T follicular helper cell (primary cell): ENCODE measurements around the gene IPO11.
"Not testable (repeated sequence)": the region's sequence is repeated elsewhere in the genome, so short reads cannot be mapped to it uniquely, and the experiment has no call there.

Source experiments
- DNase-seq: peaks from one replicate; pipeline ENCODE4 v3.0.0-alpha.2; 2020; ENCODE audit warnings: low read depth

IPO11 gene

DNA sequence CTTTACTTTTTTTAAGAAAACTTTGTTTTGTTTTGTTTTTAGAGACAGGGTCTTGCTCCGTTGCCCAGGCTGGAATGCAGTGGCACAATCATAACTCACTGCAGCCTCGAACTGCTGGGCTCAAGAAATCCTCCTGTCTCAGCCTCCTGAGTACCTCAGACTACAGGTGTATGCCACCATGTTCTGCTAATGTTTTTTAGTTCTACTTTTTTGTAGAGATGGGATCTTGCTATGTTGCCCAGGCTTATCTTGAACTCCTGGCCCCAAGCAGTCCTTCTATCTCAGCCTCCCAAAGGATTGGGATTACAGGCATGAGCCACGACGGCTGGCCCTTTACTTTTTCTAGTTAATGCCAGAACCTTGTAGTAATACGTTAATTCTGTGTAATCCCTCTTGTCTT lies 36.0 kb downstream of the IPO11 start:
- DNase-seq = no peak

GRCh38 chr5:62450259-62450658 lies 37.7 kb downstream of the IPO11 start:
- DNase-seq = no peak

DNA sequence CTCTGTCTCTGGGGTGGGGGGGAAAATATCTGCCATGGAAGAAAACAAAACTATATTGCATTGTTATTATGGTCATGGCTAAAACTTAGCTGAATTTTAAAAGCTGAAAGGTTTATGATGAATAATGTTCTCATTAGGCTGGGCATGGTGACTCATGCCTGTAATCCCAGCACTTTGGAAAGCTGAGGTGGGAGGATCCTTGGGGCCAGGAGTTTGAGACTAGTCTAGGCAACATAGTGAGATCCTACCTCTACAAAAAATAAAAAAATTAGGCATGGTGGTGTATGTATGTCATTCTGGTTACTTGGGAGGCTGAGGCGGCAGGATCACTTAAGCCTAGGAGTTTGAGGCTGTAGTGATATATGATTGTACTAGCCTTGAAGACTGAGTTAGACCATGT lies 44.5 kb downstream of the IPO11 start:
- no peak for DNase-seq

DNA sequence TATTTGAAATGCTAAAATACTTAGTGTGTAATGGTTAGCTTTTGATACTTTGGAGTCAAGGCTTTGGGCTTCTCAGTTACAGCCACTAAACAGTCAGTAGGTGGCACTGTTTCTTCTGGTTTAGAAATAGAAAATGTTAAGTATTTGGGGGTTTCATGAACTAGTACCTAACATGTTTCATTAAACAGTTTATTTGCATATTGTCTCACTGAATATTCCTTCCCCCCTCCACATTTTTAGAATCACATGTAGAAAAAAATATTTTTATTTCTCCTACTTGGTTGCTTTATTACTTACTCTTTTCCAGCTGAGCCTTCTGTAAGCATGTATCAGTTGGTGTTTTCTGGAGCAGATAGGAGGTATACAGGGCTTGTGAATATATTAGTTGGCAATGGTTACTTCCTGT lies 48.0 kb downstream of the IPO11 start:
- DNase-seq = no peak

GRCh38 chr5:62461561-62461960 lies 49.0 kb downstream of the IPO11 start:
- no peak for DNase-seq

- DNase-seq = no peak
Observed at GRCh38 chr5:62465985-62466925, 53.7 kb downstream of the IPO11 start.

GRCh38 chr5:62473209-62473608 lies 60.6 kb downstream of the IPO11 start:
- DNase-seq = no peak

DNA sequence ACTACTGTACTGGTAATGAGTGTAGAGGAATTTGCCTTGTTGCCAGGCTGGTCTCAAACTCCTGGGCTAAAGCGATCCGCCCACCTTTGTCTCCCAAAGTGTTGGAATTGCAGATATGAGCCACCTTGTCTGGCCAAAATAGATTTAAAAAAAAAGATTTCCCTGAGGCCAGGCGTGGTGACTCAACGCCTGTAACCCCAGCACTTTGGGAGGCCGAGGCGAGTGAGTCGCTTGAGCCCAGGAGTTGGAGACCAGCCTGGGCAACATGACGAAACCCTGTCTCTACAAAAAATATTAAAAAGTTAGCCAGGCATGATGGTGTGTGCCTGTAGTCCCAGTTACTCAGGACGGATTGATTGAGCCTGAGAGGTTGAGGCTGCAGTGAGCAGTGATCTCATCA lies 62.5 kb downstream of the IPO11 start:
- DNase-seq = no peak

DNA sequence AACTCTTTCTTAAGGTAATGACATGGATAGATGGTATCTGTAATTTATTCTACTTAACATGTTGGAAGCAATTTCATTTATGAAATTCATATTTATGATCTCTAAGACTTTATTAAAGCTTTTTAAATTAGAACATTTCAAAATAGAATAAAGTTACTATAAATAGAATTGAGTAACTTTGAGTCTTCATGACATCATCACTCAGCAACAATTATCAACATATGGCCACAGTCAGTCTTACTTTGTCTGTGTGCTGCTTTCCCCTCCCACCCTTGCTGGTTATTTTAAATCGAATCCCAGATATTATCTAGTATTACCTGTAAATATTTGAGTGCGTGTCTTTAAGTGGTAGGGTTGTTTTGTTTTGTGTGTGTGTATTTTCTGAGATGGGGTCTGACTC lies 65.2 kb downstream of the IPO11 start:
- no peak for DNase-seq

DNA sequence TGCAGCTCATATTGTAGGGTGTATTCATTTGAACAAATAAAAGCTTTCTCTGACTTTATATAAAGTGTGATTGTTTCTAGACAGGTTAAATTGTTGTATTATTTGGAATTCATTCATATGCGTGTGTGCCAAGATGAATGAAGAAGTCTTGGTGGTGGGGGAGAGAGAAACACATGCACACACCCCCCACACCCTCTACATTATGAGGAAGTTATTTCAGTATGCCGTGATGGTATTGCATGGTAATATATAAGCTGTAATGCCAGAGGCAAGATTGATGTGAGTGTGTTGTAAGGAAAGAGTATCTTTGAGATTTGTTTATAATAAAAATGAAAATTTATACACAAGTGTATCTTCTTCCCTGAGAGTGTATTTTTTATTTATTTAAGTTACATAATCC lies 71.0 kb downstream of the IPO11 start:
- no peak for DNase-seq

DNA sequence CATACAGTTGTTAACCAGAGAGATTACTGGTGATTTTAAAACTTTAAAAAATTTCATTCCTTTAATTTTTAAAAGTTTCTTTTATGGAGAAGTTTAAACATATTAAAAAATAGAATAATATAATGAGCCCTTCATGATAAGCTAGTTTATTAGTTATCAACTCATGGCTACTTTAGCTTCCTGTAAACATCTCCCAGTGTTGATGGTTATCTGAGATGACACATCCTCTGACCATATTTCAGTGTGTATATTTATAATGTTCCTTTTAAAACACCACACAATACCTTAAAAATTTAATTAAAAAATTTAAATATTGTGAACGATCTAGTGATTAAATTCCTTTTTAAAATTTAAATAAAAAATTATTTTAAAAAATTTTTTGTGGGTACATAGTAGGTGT lies 74.1 kb downstream of the IPO11 start:
- DNase-seq = no peak

DNA sequence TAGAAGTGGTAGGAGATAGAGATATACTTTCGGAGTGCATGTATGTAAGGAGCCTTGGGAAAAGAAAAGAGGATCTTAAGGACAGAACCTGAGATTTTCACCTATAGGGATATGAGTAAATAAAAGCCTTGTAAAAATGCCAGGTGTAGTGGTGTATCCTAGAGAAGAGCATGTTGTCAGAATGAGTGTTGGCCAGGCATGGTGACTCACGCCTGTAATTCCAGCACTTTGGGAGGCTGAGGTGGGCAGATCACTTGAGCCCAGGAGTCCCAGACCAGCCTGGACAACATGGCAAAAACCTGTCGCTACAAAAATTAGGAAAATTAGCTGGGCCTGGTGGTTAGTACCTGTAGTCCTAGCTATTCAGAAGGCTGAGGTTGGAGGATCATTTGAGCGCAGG lies 76.0 kb downstream of the IPO11 start:
- no peak for DNase-seq

GRCh38 chr5:62489471-62489870 lies 76.9 kb downstream of the IPO11 start:
- no peak for DNase-seq

GRCh38 chr5:62494772-62495171 lies 82.2 kb downstream of the IPO11 start:
- no peak for DNase-seq

DNA sequence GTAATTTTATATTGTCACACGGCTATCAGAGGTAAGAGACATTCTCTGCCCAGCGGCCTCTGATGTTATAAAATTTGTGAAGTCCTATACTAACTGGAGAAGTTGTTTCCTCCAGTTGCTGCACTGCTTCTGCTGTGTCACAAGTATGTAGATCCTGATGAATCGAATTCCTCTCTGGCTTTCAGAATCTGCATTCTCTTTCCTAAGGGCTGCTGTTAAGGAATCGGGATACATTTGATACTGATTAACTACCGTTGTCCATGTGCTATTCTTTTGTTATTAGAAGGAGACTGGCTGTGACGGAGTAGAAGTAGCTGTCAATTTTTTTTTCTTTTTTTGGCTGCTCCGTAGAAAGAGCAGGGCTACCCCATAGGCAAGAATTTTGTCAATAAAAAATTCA lies 84.3 kb downstream of the IPO11 start:
- DNase-seq = no peak

DNA sequence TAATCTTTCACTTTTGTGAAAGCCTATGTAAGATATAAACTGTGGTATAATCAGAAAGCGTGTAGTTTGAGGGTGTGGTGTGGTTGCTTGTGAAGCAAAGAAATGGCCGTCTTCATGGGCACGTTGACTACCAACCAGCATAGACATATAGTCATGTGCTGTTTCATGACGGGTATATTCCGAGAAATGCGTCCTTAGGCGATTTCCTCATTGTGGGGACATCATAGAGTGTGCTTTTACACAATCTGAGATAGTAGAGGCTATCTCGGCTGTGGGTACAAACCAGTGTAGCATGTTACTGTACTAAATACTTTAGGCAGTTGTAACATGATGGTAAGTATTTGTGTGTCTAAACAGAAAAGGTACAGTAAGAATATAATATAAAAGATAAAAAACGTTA lies 86.4 kb downstream of the IPO11 start:
- no peak for DNase-seq

DNA sequence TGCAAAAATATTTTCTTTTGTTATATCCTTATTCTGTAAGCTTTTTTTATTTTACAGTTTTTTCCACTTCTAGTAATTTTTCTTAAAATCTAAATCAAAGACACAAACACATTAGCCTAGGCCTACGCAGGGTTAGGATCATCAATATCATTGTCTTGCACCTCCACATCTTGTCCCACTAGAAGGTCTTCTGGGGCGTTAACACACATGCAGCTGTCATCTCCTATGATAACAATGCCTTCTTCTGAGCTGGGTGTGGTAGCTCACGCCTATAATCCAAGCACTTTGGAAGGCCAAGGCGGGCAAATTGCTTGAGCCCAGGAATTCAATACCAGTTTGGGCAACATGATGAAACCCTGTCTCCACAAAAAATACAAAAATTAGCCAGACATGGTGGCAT lies 87.2 kb downstream of the IPO11 start:
- DNase-seq = no peak

DNA sequence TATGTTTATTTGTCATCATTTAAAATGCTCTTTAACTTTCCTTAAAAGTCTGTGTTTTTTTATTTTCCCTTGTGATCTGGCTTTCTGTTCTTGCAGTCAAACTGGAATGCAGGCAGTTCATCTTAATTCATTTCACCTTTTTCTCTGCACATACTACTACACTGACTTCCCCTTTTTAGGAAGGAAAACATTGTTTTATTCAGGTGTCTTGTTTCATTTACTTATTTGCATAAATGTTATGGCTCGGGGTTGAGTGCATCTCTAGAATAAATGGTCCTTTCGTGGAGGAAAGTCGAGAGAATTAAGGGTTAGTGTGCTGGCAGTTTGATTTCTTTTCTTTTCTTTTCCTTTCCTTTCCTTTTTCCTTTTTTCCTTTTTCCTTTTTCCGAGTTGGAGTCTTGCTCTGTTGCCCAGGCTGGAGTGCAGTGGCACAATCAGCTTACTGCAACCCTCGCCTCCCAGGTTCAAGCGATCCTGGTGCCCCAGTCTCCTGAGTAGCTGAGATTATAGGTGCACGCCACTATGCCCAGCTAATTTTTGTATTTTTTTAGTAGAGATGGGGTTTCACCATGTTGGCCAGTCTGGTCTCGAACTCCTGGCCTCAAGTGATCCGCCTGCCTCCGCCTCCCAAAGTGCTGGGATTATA lies 90.0 kb downstream of the IPO11 start:
- DNase-seq = no peak

GRCh38 chr5:62504129-62504528 lies 91.6 kb downstream of the IPO11 start:
- DNase-seq = no peak

DNA sequence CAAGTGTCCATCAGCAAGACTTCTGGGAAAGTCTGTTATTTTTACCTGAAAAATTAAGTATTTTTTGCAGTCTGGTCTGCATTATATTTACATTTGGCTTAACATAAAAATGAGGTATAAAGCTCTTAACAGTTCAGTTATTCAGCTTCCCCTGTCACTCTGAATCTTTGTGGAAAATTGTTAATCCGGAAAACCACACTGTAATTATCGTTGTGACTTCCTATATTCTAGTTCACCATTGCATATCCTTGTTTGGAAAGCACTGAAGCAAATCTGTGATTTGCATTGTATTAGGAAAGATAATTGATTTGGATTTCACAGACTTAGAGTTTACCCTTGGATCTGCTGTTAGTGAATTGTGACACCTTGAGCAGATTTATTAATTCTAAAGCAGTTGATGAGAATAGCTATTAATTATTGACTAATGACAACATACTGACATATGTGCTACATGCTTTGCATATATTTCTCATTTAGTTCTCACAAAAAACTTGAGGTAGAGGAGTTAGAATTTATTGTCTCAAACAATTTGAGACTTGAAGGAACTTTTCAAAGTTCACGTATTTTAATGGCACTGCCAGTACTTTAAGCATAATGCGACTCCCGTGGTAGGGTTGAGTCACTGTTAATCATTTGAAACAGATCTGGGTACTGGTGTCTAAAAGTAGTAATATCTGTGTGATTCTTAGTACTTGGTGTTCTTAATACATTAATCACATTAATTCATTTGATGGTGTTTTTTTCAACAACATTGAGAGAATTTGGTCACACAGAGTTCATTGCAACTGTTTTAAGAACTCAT lies 94.3 kb downstream of the IPO11 start:
- DNase-seq = no peak

DNA sequence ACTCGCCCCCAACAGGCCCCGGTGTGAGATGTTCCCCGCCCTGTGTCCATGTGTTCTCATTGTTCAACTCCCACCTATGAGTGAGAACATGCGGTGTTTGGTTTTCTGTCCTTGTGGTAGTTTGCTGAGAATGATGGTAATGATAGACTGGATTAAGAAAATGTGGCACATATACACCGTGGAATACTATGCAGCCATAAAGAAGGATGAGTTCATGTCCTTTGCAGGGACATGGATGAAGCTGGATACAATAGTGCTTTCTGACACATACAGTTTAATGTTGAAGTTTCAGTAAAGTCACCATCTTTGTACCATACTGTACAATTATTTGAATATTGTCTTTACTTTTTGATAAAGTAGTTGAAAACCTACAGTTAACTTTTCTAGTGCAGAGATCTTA lies 96.2 kb downstream of the IPO11 start:
- DNase-seq = not testable (repeated sequence)

DNA sequence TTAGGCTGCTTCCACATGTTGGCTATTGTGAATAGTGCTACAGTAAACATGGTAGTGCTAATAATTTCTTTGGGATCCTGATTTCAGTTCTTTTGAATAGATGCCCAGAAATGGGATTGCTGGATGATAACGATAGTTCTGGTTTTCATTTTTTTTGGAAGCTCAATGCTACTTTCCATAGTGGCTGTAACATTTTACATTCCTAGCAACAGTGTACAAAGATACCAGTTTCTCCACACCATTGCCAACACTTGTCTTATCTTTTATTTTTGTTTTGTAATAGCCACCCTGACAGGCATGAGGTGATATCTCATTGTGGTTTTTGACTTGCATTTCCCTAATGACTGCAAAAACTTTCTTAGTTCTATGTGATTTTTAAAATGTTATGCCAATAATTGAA lies 97.2 kb downstream of the IPO11 start:
- no peak for DNase-seq

GRCh38 chr5:62513085-62513484 lies 100.5 kb downstream of the IPO11 start:
- DNase-seq = not testable (repeated sequence)
